ENCODE results near the gene MYL5.

GRCh38 chr4:689723-690122, 15.4 kb downstream of the MYL5 start:
- TF ChIP-seq CTCF (IDR thresholded peaks at IDR 0.05; ENCODE audit: low read length) (no peak), EZH2 (IDR thresholded peaks at IDR 0.05; ENCODE audit: borderline replicate concordance, low read length) (no peak)
